ENCODE data around the gene MOSMO. TPM values are rescaled to one million over a fixed set of nuclear protein-coding genes. Genes with fewer than 3 reads are reported as not detected.
A peak's percentile ranks its signal among the peaks of the same experiment; 100 is the strongest.

Gene MOSMO
- total and polyA plus RNA-seq, 11 donors, result 8.7 to 15.0 (median 11.7) TPM

DNA sequence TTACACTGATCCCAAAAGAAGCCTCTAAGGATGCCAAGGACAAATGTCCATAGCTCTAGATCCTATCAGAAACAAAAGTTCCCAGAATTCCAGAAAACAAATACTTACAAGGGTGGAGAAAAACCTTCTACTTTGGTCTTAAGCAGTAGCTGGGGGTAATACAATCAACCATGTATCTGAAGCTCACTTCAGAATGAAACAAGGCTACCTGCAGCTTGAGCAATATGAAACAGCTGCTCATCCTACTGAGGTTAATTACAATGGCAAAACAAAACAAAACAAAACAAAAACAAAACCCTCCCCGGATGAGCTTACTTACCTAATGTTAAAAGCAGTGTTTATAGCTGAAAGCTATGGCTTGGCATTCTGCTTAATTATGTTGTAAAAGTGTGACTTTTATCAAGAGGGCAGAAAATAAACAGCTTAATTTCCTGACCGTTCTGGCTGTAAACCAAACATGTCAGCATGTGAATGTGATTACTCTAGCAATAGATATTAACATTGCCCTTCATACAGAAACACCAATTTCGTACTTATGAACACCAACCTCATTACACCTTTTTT lies 17.4 kb upstream of the MOSMO start:
- 29 to 46% (median 34%) methylated on average over 3 of the region's 3 CpGs for WGBS, 4 donors
- H3K36me3 ChIP-seq, result peaks cover 0 to 14% (median 7%) of the 10 kb centered on the region in 9 donors
- TF ChIP-seq, protein P1, sequence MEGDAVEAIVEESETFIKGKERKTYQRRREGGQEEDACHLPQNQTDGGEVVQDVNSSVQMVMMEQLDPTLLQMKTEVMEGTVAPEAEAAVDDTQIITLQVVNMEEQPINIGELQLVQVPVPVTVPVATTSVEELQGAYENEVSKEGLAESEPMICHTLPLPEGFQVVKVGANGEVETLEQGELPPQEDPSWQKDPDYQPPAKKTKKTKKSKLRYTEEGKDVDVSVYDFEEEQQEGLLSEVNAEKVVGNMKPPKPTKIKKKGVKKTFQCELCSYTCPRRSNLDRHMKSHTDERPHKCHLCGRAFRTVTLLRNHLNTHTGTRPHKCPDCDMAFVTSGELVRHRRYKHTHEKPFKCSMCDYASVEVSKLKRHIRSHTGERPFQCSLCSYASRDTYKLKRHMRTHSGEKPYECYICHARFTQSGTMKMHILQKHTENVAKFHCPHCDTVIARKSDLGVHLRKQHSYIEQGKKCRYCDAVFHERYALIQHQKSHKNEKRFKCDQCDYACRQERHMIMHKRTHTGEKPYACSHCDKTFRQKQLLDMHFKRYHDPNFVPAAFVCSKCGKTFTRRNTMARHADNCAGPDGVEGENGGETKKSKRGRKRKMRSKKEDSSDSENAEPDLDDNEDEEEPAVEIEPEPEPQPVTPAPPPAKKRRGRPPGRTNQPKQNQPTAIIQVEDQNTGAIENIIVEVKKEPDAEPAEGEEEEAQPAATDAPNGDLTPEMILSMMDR (IDR thresholded peaks at IDR 0.05), result no peak
- no peak for TF ChIP-seq POLR2A (IDR thresholded peaks at IDR 0.05)
- DNase-seq (no peak), ATAC-seq (no peak)
- no peaks in the 10 kb centered on the region for H3K27me3 ChIP-seq
- H3K4me3 ChIP-seq, result no peak overlapping the region
- peaks cover 2 to 54% (median 36%) of the 10 kb centered on the region in 12 donors for H3K4me1 ChIP-seq
- no peaks in the 10 kb centered on the region for H3K9me3 ChIP-seq
- H3K27ac ChIP-seq, result peak overlapping the region in 1 of 12 donors; percentile 9
- intact Hi-C loops (cut with DNase I), result no loop called here

DNA sequence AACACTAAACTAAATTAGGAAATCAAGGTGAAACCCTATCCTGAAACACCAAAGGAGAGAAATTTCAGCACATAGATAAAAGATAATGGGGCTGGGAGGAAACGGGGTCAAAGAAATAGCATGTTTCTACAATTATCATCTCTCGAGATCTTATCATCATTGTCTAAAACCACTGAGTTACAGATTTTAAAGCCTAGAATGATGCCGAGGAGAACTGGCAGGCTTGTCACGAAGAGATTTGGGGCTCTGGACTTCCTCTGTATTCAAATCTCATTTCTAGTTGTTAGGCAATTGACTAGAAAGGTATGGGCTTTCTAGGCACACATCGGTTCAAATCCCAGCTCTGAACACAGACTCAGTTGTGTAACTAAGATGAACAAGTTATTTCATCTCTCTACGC lies 16.3 kb upstream of the MOSMO start:
- TF ChIP-seq, protein P1 (IDR thresholded peaks at IDR 0.05), result no peak
- TF ChIP-seq POLR2A (IDR thresholded peaks at IDR 0.05), result no peak
- intact Hi-C loops (cut with DNase I), result loop anchor here in 1 of 10 donors (2.0 kb wide), 1 partner anchor 19 kb away; no protein-coding TSS in a partner anchor
- Histone ChIP-seq H3K36me3 (peaks cover 0 to 3% (median 0%) of the 10 kb centered on the region in 9 donors), H3K27ac (no peak overlapping the region), H3K4me3 (no peak overlapping the region), H3K9me3 (no peaks in the 10 kb centered on the region), H3K4me1 (peaks cover 0 to 45% (median 31%) of the 10 kb centered on the region in 12 donors), H3K27me3 (no peaks in the 10 kb centered on the region)
- ATAC-seq (no peak), DNase-seq (no peak)
- WGBS, 4 donors, result 70 to 80% (median 75%) methylated on average over 6 of the region's 6 CpGs

DNA sequence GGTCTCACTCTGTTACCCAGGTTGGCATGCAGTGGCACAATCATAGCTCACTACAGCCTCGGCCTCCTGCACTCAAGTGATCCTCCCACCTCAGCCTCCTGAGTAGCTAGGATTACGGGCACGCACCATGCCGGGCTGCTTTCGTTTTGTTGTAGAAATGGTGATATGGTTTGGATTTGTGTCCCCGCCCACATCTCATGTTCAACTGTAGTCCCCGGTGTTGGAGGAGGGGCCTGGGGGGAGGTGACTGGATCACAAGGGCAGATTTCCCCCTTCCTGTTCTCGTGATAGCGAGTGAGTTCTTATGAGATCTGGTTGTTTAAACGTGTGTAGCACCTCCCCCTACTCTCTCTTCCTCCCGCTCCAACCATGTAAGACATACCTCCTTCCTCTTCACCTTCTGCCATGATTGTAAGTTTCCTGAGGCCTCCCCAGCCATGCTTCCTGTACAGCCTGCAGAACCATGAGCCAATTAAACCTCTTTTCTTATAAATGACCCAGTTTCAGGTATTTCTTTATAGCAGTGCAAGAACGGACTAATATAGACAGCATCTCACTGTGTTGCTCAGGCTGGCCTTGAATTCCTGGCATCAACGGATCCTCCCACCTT lies 12.9 kb upstream of the MOSMO start:
- H3K4me3 ChIP-seq, result no peak overlapping the region
- no peak overlapping the region for H3K27ac ChIP-seq
- no peaks in the 10 kb centered on the region for H3K9me3 ChIP-seq
- no peaks in the 10 kb centered on the region for H3K36me3 ChIP-seq
- H3K4me1 ChIP-seq, result peaks cover 0 to 34% (median 16%) of the 10 kb centered on the region in 12 donors
- H3K27me3 ChIP-seq, result no peaks in the 10 kb centered on the region
- WGBS, 4 donors, result 85 to 89% (median 87%) methylated on average over 13 of the region's 13 CpGs
- no peak for DNase-seq
- TF ChIP-seq POLR2A (IDR thresholded peaks at IDR 0.05), result no peak
- TF ChIP-seq, protein P1 (IDR thresholded peaks at IDR 0.05), result no peak
- no peak for ATAC-seq
- intact Hi-C loops (cut with DNase I), result loop anchor here in 2 of 10 donors (5.0 kb wide), 2 partner anchors 43 to 192 kb away; partner anchors contain the start of gene UQCRC2 (in 1 of the 2)

DNA sequence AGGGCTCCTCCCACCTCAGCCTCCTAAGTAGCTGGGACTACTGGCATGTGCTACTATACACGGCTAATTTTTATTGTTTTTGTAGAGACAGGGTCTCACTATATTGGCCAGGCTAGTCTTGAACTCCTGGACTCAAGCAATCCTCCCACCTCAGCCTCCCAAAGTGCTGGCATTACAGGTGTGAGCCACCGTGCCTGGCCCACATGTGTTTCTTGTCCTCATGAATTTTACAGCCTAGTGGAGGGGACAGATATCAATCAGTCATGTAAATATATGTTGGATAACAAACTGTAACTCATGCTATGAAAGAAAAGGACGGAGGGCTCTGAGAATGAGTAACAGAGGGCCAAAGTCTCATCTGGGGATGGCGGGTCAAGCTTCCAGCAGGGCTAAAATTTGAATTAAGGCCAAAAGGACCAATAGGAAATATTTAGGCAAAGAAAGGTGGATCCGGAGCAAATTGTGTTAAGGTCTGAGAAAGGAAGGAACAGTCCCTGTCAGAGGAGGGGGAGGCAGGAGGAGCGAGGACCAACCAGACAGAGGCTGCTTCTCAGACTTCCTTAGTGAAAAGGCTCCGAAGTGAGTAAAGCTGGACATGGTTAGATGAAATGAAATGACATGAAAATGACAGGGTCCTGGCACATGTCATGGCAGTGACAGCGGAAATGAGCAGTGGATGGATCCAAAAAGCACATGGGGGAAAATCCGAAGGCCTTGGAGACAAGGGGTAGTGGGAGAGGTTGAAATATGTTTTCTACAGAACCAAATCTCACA lies 10.8 kb upstream of the MOSMO start:
- H3K9me3 ChIP-seq, result no peaks in the 10 kb centered on the region
- peaks cover 0 to 28% (median 10%) of the 10 kb centered on the region in 12 donors for H3K4me1 ChIP-seq
- DNase-seq (no peak), ATAC-seq (no peak)
- intact Hi-C loops (cut with DNase I), result loop anchor here in 2 of 10 donors (5.0 kb wide), 2 partner anchors 45 to 190 kb away; partner anchors contain the start of gene UQCRC2 (in 1 of the 2)
- H3K27ac ChIP-seq, result peak overlapping the region in 9 of 12 donors; percentile 14 to 68 (median 55)
- H3K4me3 ChIP-seq, result no peak overlapping the region
- H3K36me3 ChIP-seq, result no peaks in the 10 kb centered on the region
- 65 to 71% (median 67%) methylated on average over 9 of the region's 9 CpGs for WGBS, 4 donors
- TF ChIP-seq, protein P1 (IDR thresholded peaks at IDR 0.05), result no peak
- TF ChIP-seq POLR2A (IDR thresholded peaks at IDR 0.05), result no peak
- no peaks in the 10 kb centered on the region for H3K27me3 ChIP-seq

All from heart left ventricle (tissue), 16 donors.